IPS-NIHi7 (cell line): Measurements from ENCODE around the gene SETBP1.

Source experiments
- DNase-seq: peaks from one replicate; pipeline ENCODE4 v3.0.0; 2012; ENCODE audit warnings: mixed read lengths; ENCODE audit errors: extremely low spot score

The SETBP1 gene

GRCh38 chr18:45110577-45111501 is 430.2 kb downstream of the SETBP1 start:
- no peak for DNase-seq

GRCh38 chr18:45111502-45111848 is 430.8 kb downstream of the SETBP1 start:
- no peak for DNase-seq

GRCh38 chr18:45112682-45113081 is 432.0 kb downstream of the SETBP1 start:
- DNase-seq, result no peak

GRCh38 chr18:45116116-45116515 is 435.4 kb downstream of the SETBP1 start:
- no peak for DNase-seq
